ENCODE measurements around the gene SMURF2. TPM values are rescaled to one million over a fixed set of nuclear protein-coding genes. Genes with fewer than 3 reads are reported as not detected.
"Not testable (repeated sequence)": the region's sequence is repeated elsewhere in the genome, so short reads cannot be mapped to it uniquely, and the experiment has no call there.

The SMURF2 gene
- total RNA-seq, 1 experiment from 2014 or later = 76.6 TPM

DNA sequence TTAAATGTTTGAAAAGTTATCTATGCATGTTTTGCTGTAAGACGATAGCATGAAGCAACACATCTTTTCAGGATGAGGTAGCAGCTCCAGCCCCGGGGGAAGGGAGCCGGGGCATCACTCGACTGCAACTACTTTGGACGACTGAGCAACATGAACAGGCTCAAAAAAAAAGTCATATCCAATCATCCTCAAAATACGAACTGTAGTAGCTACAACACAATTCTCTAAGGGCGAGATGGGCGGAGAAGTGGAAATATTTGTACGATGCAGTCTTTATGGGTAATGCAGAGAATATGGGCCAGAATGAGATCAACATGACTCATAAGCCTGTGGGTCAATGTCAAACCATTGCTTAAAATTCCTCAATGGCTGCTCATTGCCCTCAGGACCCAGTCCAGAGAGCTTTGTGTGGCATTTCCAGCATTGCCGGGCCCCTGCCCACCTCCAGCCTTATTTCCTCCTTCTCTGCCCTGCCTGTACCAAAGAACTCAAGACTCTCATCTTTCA lies 17.7 kb upstream of the SMURF2 start:
- peaks cover 22% of the 10 kb centered on the region for H3F3A ChIP-seq (ENCODE audit: low read length, unreplicated experiment)
- H3K27ac ChIP-seq (ENCODE audit: low read length) = peak overlapping the region; percentile 87
- no TSS peak for BruUV-seq (replicated peaks)
- peak; percentile 90 for ATAC-seq
- no peaks in the 10 kb centered on the region for H4K20me1 ChIP-seq (ENCODE audit: low read length)
- no peaks in the 10 kb centered on the region for H3K79me2 ChIP-seq (ENCODE audit: low read length)
- peak overlapping the region; percentile 78 for H3K4me2 ChIP-seq (ENCODE audit: low read length)
- peak overlapping the region; percentile 46 for H3K4me3 ChIP-seq (ENCODE audit: low read length)
- DNase-seq = peak; percentile 99
- no peaks in the 10 kb centered on the region for H3K27me3 ChIP-seq (ENCODE audit: low read length)
- intact Hi-C loops (cut with micrococcal nuclease) = loop anchor here (1.0 kb wide), 3 partner anchors 8 to 27 kb away; partner anchors contain the start of gene SMURF2
- H3K9me3 ChIP-seq (ENCODE audit: low read length) = no peaks in the 10 kb centered on the region
- peak overlapping the region; percentile 39 for H3K9ac ChIP-seq (ENCODE audit: low read length)
- peaks cover 51% of the 10 kb centered on the region for H3K4me1 ChIP-seq (ENCODE audit: insufficient read depth, low read length)
- no peaks in the 10 kb centered on the region for H3K9me2 ChIP-seq (replicated peaks; ENCODE audit: low read length)
- TF ChIP-seq EZH2 (IDR thresholded peaks at IDR 0.05; ENCODE audit: low read length, unreplicated experiment) = no peak
- TF ChIP-seq, protein P1, sequence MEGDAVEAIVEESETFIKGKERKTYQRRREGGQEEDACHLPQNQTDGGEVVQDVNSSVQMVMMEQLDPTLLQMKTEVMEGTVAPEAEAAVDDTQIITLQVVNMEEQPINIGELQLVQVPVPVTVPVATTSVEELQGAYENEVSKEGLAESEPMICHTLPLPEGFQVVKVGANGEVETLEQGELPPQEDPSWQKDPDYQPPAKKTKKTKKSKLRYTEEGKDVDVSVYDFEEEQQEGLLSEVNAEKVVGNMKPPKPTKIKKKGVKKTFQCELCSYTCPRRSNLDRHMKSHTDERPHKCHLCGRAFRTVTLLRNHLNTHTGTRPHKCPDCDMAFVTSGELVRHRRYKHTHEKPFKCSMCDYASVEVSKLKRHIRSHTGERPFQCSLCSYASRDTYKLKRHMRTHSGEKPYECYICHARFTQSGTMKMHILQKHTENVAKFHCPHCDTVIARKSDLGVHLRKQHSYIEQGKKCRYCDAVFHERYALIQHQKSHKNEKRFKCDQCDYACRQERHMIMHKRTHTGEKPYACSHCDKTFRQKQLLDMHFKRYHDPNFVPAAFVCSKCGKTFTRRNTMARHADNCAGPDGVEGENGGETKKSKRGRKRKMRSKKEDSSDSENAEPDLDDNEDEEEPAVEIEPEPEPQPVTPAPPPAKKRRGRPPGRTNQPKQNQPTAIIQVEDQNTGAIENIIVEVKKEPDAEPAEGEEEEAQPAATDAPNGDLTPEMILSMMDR (conservative IDR thresholded peaks at IDR 0.05; ENCODE audit: low read depth, low read length) = no peak
- ChIA-PET POLR2A (ENCODE audit: unreplicated experiment) (interaction anchor here (0.5 to 1.0 kb wide), 3 partner anchors 17 to 333 kb away, joined by 3 to 14 read pairs (median 5); partner anchors contain the start of gene SMURF2), CTCF (interaction anchor here (0.5 to 1.0 kb wide), 2 partner anchors 55 to 94 kb away, joined by 3 to 8 read pairs; no protein-coding TSS in a partner anchor)
- H2AFZ ChIP-seq (ENCODE audit: low read length) = peak overlapping the region; percentile 36
- H3K36me3 ChIP-seq (ENCODE audit: low read depth, low read length) = no peaks in the 10 kb centered on the region

DNA sequence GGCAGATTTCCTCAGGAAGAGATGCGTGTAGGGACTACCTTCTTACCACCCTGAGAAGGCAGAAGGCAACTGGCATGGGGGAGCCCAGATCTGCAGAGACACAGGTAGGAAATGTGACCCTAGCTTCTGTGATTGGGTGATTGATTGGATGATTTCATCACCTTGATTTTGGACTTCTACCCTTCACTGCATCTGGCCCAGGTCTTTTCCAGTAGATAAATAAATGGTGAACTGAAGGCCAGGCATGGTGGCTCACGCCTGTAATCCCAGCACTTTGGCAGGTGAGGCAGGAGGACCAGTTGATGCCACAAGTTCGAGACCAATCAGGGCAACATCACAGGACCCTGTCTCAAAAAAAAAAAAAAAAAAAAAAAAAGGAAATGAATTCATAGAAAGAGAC lies 14.7 kb upstream of the SMURF2 start:
- no TSS peak for BruUV-seq (replicated peaks)
- H3K36me3 ChIP-seq (ENCODE audit: low read depth, low read length) = no peaks in the 10 kb centered on the region
- ATAC-seq (no peak), DNase-seq (no peak)
- intact Hi-C loops (cut with micrococcal nuclease) = no loop called here
- no peak overlapping the region for H3K4me2 ChIP-seq (ENCODE audit: low read length)
- H3K4me3 ChIP-seq (ENCODE audit: low read length) = no peak overlapping the region
- ChIA-PET CTCF (no interaction called here), POLR2A (ENCODE audit: unreplicated experiment) (interaction anchor here (0.6 kb wide), 1 partner anchor 516 kb away, joined by 12 read pairs; no protein-coding TSS in a partner anchor)
- H4K20me1 ChIP-seq (ENCODE audit: low read length) = no peaks in the 10 kb centered on the region
- no peak overlapping the region for H2AFZ ChIP-seq (ENCODE audit: low read length)
- H3K9ac ChIP-seq (ENCODE audit: low read length) = no peak overlapping the region
- peaks cover 15% of the 10 kb centered on the region for H3F3A ChIP-seq (ENCODE audit: low read length, unreplicated experiment)
- no peaks in the 10 kb centered on the region for H3K9me2 ChIP-seq (replicated peaks; ENCODE audit: low read length)
- no peaks in the 10 kb centered on the region for H3K27me3 ChIP-seq (ENCODE audit: low read length)
- no peaks in the 10 kb centered on the region for H3K9me3 ChIP-seq (ENCODE audit: low read length)
- no peak overlapping the region for H3K27ac ChIP-seq (ENCODE audit: low read length)
- peaks cover 31% of the 10 kb centered on the region for H3K4me1 ChIP-seq (ENCODE audit: insufficient read depth, low read length)
- TF ChIP-seq EZH2 (IDR thresholded peaks at IDR 0.05; ENCODE audit: low read length, unreplicated experiment) (no peak), EZH2phosphoT487 (IDR thresholded peaks at IDR 0.05; ENCODE audit: borderline replicate concordance, low read length) (no peak)
- TF ChIP-seq, protein P1 (conservative IDR thresholded peaks at IDR 0.05; ENCODE audit: low read depth, low read length) = no peak
- H3K79me2 ChIP-seq (ENCODE audit: low read length) = no peaks in the 10 kb centered on the region

DNA sequence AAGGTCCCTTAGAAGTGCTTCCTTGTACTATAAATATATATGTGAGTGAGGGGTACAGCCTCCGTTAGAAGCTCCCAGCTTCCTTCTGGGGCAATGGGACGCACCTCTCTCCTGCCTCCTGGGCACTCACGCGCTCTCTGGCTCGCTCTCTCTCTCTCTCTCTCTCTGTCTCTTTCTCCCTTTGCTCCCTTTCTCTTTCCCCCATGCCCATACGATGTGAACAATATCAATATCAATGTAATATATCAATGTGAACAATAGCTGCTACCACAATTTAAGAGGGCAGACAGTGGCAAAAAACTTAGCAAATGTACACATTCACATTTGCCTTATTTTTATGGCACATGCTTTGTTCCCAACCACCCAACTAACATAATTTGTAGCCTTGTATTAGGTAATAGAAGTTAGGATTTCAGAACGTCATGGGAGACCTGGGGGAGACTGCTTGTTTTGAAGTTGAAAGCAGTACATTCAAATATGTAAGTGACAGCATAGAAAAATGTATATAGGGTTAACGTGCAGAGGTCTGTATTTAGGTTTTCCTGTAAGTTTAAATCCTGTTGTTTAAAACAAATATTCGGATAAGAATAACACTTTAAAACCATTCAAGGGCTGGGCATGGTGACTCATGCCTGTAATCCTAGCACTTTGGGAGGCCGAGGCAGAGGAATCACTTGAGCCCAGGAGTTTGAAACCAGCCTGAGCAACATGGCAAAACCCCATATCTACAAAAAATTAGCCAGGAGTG lies 8.9 kb upstream of the SMURF2 start:
- CTCF ChIA-PET; BruUV-seq (replicated peaks); H3K27me3 ChIP-seq (ENCODE audit: low read length); H3K4me3 ChIP-seq (ENCODE audit: low read length); H3K79me2 ChIP-seq (ENCODE audit: low read length); H3K36me3 ChIP-seq (ENCODE audit: low read depth, low read length); H4K20me1 ChIP-seq (ENCODE audit: low read length); H3K9me3 ChIP-seq (ENCODE audit: low read length); DNase-seq; H3K9me2 ChIP-seq (replicated peaks; ENCODE audit: low read length): not testable (repeated sequence)
- peak overlapping the region; percentile 51 for H2AFZ ChIP-seq (ENCODE audit: low read length)
- peak overlapping the region; percentile 58 for H3K4me2 ChIP-seq (ENCODE audit: low read length)
- 0 out of 2 replicates have a peak overlapping the region, but pooled peaks have one; percentile 15 for H3K9ac ChIP-seq (ENCODE audit: low read length)
- peaks cover 25% of the 10 kb centered on the region for H3K4me1 ChIP-seq (ENCODE audit: insufficient read depth, low read length)
- POLR2A ChIA-PET (ENCODE audit: unreplicated experiment) = interaction anchor here (0.7 kb wide), 1 partner anchor 27 kb away, joined by 3 read pairs; no protein-coding TSS in a partner anchor
- ATAC-seq = peak; percentile 56
- intact Hi-C loops (cut with micrococcal nuclease) = loop anchor here (1.0 kb wide), 1 partner anchor 8 kb away; no protein-coding TSS in a partner anchor
- H3K27ac ChIP-seq (ENCODE audit: low read length) = peak overlapping the region; percentile 69
- H3F3A ChIP-seq (ENCODE audit: low read length, unreplicated experiment) = peaks cover 16% of the 10 kb centered on the region

DNA sequence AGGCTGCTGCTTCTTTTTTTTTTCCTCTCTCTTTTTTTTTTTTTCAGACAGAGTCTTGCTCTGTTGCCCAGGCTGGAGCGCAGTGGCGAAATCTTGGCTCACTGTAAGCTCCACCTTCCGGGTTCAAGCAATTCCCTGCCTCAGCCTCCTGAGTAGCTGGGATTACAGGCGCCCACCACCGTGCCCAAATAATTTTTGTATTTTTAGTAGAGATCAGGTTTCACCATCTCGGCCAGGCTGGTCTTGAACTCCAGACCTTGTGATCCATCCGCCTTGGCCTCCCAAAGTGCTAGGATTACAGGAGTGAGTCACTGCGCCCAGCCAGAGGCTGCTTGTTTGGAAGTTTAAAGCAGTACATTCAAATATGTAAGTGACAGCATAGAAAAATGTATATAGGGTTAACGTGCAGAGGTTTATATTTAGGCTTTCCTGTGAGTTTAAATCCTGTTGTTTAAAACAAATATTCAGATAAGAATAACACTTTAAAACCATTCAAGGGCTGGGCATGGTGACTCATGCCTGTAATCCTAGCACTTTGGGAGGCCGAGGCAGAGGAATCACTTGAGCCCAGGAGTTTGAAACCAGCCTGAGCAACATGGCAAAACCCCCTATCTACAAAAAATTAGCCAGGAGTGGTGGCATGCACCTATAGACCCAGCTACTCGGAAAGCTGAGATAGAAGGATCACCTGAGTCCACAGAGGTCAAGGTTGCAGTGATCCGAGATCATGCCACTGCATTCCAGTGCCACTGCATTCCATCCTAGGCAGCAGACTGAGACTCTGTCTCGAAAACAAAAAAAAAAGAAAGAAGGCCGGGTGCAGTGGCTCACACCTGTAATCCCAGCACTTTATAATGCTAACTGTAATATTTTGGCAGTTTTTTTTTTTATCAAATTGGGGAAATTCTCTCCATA lies 6.0 kb upstream of the SMURF2 start:
- peak overlapping the region; percentile 56 for H3K27ac ChIP-seq (ENCODE audit: low read length)
- H3K9ac ChIP-seq (ENCODE audit: low read length); H4K20me1 ChIP-seq (ENCODE audit: low read length); H3K79me2 ChIP-seq (ENCODE audit: low read length); H2AFZ ChIP-seq (ENCODE audit: low read length); H3K4me3 ChIP-seq (ENCODE audit: low read length); H3K9me2 ChIP-seq (replicated peaks; ENCODE audit: low read length); intact Hi-C loops (cut with micrococcal nuclease); H3K27me3 ChIP-seq (ENCODE audit: low read length); H3K36me3 ChIP-seq (ENCODE audit: low read depth, low read length); H3K9me3 ChIP-seq (ENCODE audit: low read length): not testable (repeated sequence)
- POLR2A ChIA-PET (ENCODE audit: unreplicated experiment) = interaction anchor here (0.6 kb wide), 1 partner anchor 148 kb away, joined by 3 read pairs; no protein-coding TSS in a partner anchor
- CTCF ChIA-PET = interaction anchor here (0.6 to 0.7 kb wide), 2 partner anchors 45 to 109 kb away, joined by 3 to 8 read pairs; no protein-coding TSS in a partner anchor
- H3K4me1 ChIP-seq (ENCODE audit: insufficient read depth, low read length) = peaks cover 46% of the 10 kb centered on the region
- peak overlapping the region; percentile 15 for H3K4me2 ChIP-seq (ENCODE audit: low read length)
- ATAC-seq = peak; percentile 46
- TSS peak; percentile 83 for BruUV-seq (replicated peaks)
- H3F3A ChIP-seq (ENCODE audit: low read length, unreplicated experiment) = peaks cover 16% of the 10 kb centered on the region
- DNase-seq = peak; percentile 82
